Raji (cell line): ENCODE measurements around the gene MKX.

ENCODE experiments used
- POLR2A ChIP-seq: IDR thresholded peaks from 2 replicates; pipeline ENCODE4 v1.6.1; 2011; ENCODE audit warnings: low read depth, low read length, control low read depth; ENCODE audit not compliant: insufficient read depth

Gene MKX

GRCh38 chr10:27744802-27745731 is 552 bp downstream of the MKX start:
- TF ChIP-seq POLR2A: no peak

GRCh38 chr10:27743877-27744801 is 1.5 kb downstream of the MKX start:
- TF ChIP-seq POLR2A: no peak

DNA sequence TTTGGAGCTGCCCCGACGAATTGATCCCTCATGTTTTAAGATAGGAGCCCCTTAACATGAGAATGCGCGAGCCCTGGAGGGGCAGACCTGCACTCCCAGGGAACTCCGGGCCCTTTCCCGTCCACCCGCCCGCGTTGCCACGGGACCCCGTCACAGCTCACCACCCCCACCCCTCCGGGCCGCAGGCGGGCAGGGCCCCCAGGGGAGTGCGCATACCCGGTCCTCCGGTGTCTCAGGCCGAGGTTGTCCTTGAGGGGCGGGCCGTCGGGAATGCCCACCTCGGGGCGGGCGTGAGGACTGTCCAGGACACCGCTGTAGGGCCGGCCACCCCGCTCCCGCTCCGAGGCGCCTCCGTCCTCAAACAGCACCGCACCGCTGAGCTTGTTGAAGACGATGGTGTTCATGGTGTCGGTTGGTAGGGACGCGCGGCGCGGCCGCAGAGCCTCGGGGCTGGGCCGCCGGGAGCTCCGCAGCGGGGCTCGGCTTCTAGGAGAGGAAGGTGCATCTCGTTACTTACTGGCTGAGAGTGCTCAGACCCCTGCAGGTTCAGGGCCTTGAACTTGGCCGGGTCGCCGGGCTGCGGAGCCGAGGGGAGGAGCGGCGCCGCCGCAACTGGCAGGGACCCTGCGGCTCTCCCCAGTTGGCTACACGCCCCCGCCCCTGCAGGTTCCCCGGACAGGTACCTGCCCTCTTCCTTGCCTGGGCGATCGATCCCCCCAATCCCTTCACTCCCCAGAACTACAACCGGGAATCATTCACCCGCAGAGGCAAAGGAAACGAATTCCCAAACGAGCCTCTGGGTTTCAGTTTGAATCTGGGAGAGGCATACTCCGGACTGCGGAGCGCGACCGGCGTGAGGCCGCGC is 2.4 kb downstream of the MKX start:
- TF ChIP-seq POLR2A: no peak

- TF ChIP-seq POLR2A: no peak
These were observed 3.2 kb downstream of the MKX start for GRCh38 chr10:27742195-27743011.

- no peak for TF ChIP-seq POLR2A
These were observed 4.2 kb downstream of the MKX start for GRCh38 chr10:27741173-27742091.

DNA sequence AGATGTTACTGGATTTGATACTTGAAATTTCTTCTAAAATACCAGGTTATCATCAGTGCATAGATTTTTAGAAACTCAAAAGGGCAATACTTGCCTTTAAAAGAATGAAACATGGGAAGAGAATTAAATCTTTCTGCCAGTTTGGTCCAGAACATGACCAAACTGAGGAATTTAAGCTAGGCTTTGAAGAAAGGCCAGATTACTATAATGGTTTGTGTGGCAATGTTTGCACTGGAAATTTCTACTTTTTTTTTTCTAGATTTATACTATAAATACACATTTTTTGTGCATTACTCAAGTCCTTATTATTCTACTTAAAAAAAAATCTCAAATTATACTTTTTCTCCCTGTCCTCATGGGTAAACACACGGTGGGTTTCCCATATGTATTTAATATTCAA is 9.2 kb downstream of the MKX start:
- no peak for TF ChIP-seq POLR2A

DNA sequence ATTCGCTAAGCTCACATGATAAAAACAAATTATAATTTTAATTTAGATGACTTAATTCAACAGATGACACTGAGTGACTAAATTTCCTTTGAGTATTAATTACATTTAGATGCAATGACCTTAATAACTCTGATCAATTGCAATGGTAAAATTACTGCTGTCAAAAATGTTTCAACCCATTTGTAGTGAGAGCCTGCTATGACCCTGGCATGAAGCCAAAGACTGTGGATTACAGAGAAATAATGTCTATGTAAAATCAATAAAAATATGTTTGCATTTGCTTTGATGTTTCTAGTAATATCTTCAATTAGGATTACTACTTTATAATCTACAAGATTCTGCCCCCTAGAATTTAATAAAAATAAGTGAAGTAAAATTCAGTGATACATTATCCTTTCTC is 15.6 kb downstream of the MKX start:
- no peak for TF ChIP-seq POLR2A

DNA sequence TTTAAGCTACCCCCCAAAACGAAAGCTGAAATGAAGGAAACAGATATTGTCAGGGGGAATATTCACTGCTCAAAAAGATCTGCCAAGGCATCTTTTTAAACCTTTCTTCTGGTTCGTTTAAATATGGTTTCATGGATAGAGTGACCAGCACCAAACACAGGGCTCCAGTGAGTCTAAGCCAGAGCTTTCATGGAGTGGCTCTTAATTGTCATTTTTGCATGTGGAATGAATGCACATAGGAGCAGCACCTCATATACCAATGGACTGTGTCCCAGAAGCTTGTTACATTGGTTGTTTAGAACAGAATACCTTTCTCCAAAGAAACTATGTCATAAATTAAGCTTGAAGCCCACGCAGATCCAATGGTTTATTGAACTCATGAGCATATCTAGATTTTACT is 17.3 kb downstream of the MKX start:
- TF ChIP-seq POLR2A: no peak

DNA sequence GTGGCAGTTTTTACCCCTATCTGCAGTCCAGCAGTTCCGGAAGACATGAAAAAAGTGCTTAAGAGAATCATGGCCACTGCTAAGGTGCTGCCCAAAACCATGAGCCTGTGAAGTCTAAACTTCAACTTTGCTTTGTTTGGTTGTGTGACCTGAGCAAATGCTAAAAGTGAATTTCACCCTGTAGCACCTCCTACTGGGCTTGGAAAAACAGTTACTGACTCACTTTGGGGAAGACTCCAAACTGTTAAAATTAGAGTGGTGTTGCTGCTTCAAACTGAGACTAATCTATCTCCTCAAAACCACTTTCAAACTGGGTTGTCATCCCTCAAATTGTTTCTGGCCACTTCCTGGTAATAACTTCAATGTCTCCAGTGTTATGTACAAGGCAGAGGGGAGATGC is 21.3 kb downstream of the MKX start:
- TF ChIP-seq POLR2A: no peak

DNA sequence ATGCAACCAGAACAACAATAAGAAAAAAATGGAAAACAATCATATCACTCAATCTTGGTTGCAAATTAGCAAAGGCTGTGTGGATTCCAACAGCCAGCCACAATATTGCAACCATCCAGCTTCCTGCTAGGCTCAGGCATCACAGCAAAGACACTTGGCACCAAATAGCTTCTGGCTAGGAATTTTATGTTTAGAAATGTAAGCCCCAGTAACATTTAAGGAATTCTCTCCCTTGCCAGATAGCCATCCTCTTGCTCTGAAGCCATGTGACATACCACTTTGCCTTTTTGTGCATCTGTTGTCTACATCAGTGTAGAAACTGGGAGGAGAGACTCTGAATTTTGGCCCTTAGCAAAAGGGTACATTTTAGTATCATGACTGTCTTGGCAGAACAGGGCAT is 22.2 kb downstream of the MKX start:
- no peak for TF ChIP-seq POLR2A

DNA sequence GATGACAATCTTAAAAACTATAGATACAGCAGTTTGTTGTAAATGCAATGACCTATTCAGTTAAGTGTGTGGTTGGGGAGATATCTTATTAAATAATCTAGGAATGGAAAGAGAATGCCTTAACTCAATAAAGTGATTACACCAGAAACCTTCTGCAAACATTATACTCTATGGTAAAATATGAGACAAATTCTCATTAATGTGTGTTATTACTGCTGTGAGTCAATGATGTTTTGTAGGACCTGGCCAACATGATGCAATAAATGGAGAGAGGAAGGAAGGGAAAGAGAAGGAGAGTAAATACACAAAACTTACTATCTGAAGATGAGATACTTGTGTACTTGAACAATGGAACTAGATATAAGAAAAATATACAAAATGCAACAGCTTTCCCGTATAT is 25.1 kb downstream of the MKX start:
- TF ChIP-seq POLR2A: no peak

GRCh38 chr10:27719052-27719451 is 26.6 kb downstream of the MKX start:
- no peak for TF ChIP-seq POLR2A

DNA sequence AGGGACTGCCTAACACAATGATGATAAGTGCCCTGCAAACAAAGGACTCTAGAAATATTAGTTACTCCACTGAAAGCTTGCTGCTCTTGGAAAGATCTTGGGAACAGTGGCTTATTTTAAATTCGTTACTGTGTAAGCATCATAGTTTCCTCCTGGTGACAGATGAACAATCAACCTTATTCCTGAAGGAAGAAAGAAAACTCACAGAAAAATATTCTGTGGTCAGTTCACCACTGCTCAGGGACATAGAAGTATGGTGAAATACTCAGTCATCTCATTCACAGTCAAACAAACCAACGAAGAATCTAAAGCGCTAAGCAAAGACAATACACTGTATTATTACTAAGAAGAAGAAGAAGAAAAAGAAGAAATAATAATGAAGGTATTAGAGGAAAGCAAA is 27.8 kb downstream of the MKX start:
- TF ChIP-seq POLR2A: no peak
